HK-2 (cell line): Measurements from ENCODE around the gene ADAMTS19.
A peak's percentile ranks its signal among the peaks of the same experiment; 100 is the strongest.
"Not testable (repeated sequence)": the region's sequence is repeated elsewhere in the genome, so short reads cannot be mapped to it uniquely, and the experiment has no call there.

Experiments used
- DNase-seq: peaks from one replicate; pipeline ENCODE4 v3.0.0-alpha.2; 2018; ENCODE audit not compliant: unreplicated experiment

Gene ADAMTS19

DNA sequence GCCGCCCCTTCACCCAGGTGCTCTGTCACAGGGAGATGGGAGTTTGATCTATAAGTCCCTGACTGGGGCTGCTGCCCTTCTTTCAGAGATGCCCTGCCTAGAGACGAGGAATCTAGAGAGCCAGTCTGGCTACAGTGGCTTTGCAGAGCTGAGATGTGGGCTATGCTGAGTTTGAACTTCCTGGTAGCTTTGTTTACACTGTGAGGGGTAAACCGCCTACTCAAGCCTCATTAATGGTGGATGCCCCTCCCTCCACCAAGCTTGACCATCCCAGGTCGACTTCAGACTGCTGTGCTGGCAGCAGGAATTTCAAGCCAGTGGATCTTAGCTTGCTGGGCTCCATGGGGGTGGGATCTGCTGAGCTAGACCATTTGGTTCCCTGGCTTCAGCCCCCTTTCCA lies 124.4 kb downstream of the ADAMTS19 start:
- not testable (repeated sequence) for DNase-seq

DNA sequence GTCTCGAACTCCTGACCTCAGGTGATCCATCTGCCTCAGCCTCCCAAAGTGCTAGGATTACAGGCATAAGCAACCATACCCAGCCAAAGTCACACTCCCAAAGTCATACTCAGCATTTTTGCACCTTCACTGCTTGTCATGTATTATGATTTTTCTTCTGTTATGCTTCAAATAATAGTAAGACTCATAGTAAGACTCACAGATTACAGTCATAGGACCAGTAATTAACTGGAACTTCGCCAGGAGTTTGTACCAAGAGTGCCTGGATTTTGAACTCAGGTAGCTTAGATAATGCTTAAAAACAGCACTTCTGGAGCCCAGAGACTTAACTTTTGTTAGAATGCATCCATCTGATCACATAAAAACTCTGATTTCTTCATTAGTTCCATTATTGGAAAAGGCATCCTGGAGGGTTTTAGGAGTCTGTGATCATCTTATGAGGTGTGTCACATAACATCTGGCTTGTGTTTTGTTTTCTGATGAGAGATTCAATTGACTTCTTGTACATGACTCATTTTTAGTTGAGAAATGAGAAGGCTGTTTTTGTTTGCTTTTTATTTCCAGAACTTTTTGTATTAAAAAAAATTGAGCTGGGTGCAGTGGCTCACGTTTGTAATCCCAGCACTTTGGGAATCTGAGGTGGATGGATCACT lies 131.5 kb downstream of the ADAMTS19 start:
- DNase-seq: no peak

- DNase-seq: no peak
These were observed 133.4 kb downstream of the ADAMTS19 start for GRCh38 chr5:129593525-129593924.

GRCh38 chr5:129601576-129601975 lies 141.5 kb downstream of the ADAMTS19 start:
- DNase-seq: no peak

- no peak for DNase-seq
These were observed 148.3 kb downstream of the ADAMTS19 start for GRCh38 chr5:129608350-129608749.

DNA sequence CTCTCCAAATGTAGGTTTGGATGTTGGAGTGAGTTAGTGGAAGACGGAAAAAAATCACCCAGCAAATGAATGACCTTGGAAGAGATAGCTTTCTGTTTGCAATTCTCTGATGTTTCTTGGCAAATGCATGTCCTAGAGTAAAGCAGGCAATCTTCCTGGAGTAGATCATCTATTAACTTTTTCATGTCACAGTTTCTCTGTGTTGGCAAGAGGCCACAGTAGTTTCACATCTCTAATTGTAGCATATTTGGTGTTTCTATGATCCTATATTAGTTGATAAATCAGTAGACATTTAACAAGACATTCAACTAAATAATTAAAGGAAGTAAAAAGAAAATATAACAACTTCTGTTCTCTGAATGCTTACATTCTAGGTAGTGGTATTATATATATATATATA lies 149.6 kb downstream of the ADAMTS19 start:
- no peak for DNase-seq

- no peak for DNase-seq
These were observed 156.4 kb downstream of the ADAMTS19 start for GRCh38 chr5:129616517-129616916.

DNA sequence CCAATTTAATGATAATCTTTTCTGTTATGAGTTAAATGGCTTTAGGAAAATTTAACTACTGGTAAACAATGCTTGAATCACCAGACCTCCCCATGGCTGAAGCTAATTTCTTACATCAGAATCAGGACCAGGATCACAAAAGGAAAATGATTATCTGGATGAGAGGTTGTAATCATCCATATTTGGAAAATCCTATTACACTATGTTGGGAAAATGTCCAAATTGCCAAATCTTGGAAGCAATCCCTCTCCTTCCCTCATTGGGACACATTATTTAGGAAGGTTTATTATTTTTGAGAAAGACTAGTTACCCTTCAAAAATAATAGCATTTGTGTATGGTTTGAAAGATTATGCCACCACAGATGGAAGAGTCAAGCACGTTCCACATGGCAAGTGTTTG lies 157.1 kb downstream of the ADAMTS19 start:
- DNase-seq: no peak

DNA sequence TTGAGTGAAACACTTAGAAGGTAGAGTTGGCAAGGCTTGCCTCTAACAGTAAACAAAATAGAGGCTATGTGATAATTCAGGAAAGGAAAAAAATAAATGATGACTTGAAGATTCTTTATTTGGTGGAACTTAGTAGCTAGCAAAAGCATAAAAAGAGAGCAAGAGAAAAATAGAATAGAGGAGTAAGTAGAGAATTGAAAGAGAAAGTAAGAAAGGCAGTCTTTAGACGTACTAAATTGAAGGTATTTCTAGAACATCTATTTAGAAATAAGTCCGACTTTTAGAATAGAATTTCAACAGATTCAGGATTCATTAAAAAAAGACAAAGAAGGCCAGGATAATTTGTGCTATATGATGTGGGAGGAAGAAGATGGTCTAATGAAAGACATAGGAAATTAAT lies 159.7 kb downstream of the ADAMTS19 start:
- DNase-seq: no peak

DNA sequence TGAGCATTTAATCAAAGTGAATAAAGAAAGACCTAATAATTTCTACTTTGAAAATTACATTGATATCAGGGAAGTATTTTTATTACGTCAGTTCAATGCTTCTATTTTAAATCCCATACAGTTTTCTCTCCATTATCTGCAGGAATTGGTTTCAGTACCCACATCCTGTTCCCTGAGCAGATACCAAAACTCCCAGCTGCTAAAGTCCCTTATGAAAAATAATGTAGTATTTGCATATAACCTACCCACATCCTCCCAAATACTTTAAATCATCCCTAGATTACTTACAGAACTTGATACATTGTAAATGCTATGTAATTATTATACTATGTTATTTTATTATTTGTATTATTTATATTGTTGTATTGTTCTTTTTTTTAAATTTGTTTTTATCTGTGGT lies 162.4 kb downstream of the ADAMTS19 start:
- no peak for DNase-seq

DNA sequence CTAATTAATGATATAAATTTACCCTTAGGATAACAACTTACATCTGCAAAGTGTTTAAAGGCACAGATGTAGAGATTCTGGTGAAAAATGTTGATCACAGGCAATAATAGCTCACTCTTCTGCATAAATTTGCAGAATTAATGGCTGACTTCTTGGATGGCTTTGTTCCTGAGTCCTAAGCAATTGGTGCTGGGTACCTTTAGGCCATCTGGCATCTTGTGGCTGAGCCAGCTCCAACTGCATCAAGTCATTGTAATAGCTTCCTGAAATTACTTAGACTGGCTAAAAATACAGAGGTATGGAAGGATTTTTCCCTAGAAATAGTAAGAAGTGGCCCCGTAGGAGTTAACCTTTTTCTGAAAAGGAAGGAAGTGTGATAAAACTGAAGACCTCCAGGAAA lies 169.5 kb downstream of the ADAMTS19 start:
- DNase-seq: no peak

DNA sequence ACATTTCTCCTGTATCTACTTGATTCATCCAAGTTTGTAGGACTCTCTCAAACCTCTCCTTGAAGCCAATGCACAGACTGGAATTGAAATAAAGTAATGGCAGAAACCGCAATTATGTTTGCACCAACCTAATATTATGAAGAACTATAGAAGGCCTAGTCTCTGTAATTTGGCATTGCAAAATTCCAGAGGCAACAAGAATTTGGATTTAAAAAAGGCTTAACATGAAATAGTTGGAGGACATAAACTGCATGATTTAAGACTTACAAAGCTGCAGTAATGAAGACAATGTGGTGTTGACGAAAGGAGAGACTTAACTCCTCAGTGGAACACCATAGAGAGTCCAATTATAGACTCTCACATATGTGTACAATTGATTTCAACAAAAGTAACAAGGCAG lies 170.0 kb downstream of the ADAMTS19 start:
- no peak for DNase-seq

- DNase-seq: peak; percentile 1
These were observed 171.9 kb downstream of the ADAMTS19 start for GRCh38 chr5:129631961-129632360.

DNA sequence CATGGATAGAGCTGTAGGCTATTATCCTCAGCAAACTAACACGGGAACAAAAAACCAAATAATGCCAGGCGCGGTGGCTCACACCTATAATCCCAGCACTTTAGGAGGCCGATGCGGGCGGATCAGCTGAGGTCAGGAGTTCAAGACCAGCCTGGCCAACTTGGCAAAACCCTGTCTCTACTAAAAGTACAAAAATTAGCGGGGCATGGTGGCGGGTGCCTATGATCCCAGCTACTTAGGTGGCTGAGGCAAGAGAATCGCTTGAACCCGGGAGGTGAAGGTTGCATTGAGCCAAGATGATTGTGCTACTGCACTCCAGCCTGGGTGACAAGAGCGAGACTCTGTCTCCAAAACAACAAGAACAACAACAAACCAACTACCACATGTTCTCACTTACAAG lies 177.4 kb downstream of the ADAMTS19 start:
- not testable (repeated sequence) for DNase-seq

GRCh38 chr5:129639331-129639730 lies 179.2 kb downstream of the ADAMTS19 start:
- no peak for DNase-seq

DNA sequence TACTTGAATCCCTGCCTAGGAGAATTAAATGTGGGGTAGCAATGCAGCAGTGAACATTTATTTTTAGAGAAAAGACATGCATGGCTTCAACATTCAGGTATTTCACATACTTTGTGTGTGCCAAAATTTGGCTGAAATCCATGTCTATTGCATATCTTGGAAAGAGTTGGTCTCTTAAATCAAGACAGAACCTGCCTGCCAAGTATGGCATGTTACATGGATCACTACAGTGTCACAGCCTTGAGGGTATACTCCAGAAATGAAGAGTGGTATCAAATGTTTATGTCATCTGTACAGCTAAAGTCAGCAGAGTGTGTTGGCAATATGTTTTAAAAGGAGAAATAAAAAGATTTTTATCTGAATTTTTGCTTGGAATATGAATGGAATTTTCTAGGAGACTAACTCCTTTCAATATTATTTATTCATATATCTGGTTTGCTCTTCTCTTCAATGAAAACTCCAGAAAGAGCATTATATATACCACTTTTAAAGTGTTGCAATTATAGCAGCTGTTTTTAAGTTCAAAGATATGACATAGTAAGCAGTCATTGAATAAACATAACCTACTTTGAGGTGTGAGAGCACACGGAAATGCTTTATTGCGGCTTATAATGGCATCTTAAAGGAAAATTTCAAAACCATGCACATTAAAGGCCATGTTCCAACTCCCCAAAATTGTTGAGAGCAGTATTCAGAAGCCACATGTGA lies 192.4 kb downstream of the ADAMTS19 start:
- no peak for DNase-seq

DNA sequence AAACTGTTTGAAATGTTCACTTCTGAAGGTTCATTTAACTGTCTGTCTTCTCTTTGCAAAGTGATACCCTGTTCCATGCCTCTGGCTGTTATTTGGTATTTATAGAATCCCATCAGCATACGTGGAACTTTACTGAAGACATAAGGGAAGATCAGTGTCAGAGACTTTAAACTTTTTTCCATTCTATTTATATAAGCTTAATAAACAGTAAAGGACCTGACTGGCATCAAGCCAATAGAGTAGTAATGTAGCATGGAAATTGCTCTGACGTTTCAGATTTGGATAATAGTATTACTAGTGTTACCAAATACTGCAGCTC lies 192.9 kb downstream of the ADAMTS19 start:
- no peak for DNase-seq

DNA sequence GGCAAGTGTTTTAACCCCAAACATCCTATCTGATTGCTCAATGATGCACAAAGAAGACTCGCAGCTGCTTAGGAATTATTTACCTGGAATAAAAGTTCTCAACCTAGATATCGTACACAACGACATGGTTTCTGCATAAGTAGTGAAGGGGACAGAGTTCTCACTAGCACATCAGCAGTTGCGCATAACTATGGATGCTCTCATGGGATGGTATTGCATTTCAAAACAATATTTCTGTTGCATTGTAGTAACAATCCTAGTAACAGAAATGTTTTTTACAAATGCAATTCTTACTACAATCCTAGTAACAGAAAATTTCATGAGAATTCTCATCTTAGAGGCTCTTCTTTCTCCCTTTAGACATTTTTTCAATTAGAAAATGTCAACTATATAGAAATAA lies 193.3 kb downstream of the ADAMTS19 start:
- DNase-seq: no peak

DNA sequence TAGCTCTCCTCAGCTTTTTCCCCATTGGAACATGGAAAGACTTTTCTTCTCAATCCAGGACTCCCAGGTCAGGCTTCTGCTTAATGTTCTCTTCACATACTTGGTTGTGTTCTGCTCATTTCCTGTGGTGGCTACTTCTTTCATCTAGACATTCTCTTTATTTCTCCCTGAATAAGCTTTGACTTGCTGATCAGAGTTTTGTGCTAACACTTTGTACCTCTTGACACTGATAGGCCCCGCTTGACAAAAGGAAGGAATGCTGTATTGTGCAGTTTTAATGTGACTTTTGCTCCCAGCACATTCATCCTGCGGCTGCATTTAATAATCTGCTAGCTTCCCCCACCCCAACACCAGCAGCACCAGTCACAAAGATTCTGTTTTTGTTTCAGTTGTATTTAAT lies 196.9 kb downstream of the ADAMTS19 start:
- no peak for DNase-seq

DNA sequence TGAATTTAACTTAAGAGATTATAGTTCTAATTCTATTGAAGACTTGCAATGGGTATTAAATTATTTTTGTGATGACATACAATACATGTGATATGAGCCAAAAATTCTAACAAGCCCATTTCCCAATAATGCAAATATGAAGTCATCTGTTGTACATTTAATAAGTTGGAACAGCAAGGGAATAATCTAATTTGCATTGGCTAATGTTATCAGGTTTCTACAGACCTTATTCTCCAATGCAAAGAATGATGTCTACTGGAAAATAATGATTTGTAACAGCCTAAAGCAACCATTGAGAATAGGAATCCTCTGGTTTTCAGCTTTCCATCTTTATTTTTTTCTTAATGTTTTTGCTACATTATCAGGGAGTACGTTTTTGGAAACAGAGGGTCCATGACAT lies 198.7 kb downstream of the ADAMTS19 start:
- DNase-seq: no peak

- no peak for DNase-seq
These were observed 201.4 kb downstream of the ADAMTS19 start for GRCh38 chr5:129661366-129662035.

GRCh38 chr5:129664336-129664937 lies 204.3 kb downstream of the ADAMTS19 start:
- peak; percentile 15 for DNase-seq

DNA sequence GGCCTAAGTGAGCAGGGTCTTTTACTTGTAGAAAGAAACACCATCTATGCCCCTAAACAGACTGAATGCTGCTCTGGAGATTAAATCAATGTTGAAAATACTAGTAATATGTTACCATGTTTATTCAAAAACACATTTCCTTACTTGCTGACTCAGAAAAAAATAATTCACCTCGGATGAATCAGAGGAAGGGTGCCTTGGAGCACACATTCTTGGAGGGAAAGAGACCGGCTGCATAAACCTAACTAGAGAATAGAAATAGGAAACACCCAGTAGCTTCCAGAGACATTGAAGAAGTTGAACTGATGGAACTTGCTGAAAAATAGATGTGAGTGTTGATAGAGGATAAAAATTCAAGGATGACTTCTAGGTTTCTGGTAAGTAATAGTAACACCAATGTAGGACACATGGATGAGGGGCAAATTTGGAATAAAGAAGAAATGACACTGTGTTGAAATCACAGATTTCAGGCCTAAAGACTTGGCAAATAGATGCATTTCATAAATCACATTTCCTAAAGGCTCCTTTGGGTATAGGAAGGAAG lies 210.9 kb downstream of the ADAMTS19 start:
- no peak for DNase-seq
